ENCODE measurements around the gene HDAC10. TPM values are rescaled to one million over a fixed set of nuclear protein-coding genes. Genes with fewer than 3 reads are reported as not detected.
"Not testable (repeated sequence)": the region's sequence is repeated elsewhere in the genome, so short reads cannot be mapped to it uniquely, and the experiment has no call there.

The HDAC10 gene
- total RNA-seq, 2 experiments from 2014 or later = 46.1 to 47.6 TPM

GRCh38 chr22:50281384-50281760 lies 30.3 kb upstream of the HDAC10 start:
- DNase-seq = no peak
- POLR2A ChIA-PET = no interaction called here
- H3K9me3 Mint-ChIP-seq = no peaks in the 10 kb centered on the region
- H3K36me3 Mint-ChIP-seq = no peaks in the 10 kb centered on the region
- peaks cover 3% of the 10 kb centered on the region for H3K27me3 Mint-ChIP-seq
- H3K4me1 Mint-ChIP-seq (ENCODE audit: low read depth) = no peaks in the 10 kb centered on the region
- no peak overlapping the region for H3K27ac Mint-ChIP-seq
- CTCF ChIA-PET = no interaction called here
- H3K4me3 Mint-ChIP-seq = no peak overlapping the region
- intact Hi-C loops (cut with micrococcal nuclease) = no loop called here

- Mint-ChIP-seq H3K4me1 (ENCODE audit: low read depth) (no peaks in the 10 kb centered on the region), H3K9me3 (no peaks in the 10 kb centered on the region), H3K36me3 (no peaks in the 10 kb centered on the region), H3K4me3 (no peak overlapping the region), H3K27ac (no peak overlapping the region), H3K27me3 (peaks cover under 1% of the 10 kb centered on the region)
- POLR2A ChIA-PET = no interaction called here
- intact Hi-C loops (cut with micrococcal nuclease) = no loop called here
- CTCF ChIA-PET = no interaction called here
- DNase-seq = no peak
These were observed 29.8 kb upstream of the HDAC10 start for GRCh38 chr22:50280708-50281383.

GRCh38 chr22:50280022-50280707 lies 29.1 kb upstream of the HDAC10 start:
- intact Hi-C loops (cut with micrococcal nuclease) = no loop called here
- POLR2A ChIA-PET = no interaction called here
- H3K27me3 Mint-ChIP-seq = no peaks in the 10 kb centered on the region
- no peaks in the 10 kb centered on the region for H3K4me1 Mint-ChIP-seq (ENCODE audit: low read depth)
- CTCF ChIA-PET = interaction anchor here (0.6 kb wide), 1 partner anchor 48 kb away, joined by 3 read pairs; no protein-coding TSS in a partner anchor
- DNase-seq = no peak
- no peak overlapping the region for H3K27ac Mint-ChIP-seq
- H3K4me3 Mint-ChIP-seq = no peak overlapping the region
- no peaks in the 10 kb centered on the region for H3K36me3 Mint-ChIP-seq
- no peaks in the 10 kb centered on the region for H3K9me3 Mint-ChIP-seq

GRCh38 chr22:50278956-50279619 lies 28.0 kb upstream of the HDAC10 start:
- no peaks in the 10 kb centered on the region for H3K4me1 Mint-ChIP-seq (ENCODE audit: low read depth)
- H3K27ac Mint-ChIP-seq = no peak overlapping the region
- H3K36me3 Mint-ChIP-seq = no peaks in the 10 kb centered on the region
- intact Hi-C loops (cut with micrococcal nuclease) = loop anchor here (1.0 kb wide), 1 partner anchor 29 kb away; no protein-coding TSS in a partner anchor
- no peaks in the 10 kb centered on the region for H3K27me3 Mint-ChIP-seq
- ChIA-PET CTCF (no interaction called here), POLR2A (no interaction called here)
- DNase-seq = no peak
- no peak overlapping the region for H3K4me3 Mint-ChIP-seq
- H3K9me3 Mint-ChIP-seq = no peaks in the 10 kb centered on the region

- no peaks in the 10 kb centered on the region for H3K9me3 Mint-ChIP-seq
- no peak overlapping the region for H3K27ac Mint-ChIP-seq
- H3K27me3 Mint-ChIP-seq = no peaks in the 10 kb centered on the region
- no peaks in the 10 kb centered on the region for H3K36me3 Mint-ChIP-seq
- intact Hi-C loops (cut with micrococcal nuclease) = loop anchor here (1.0 kb wide), 1 partner anchor 30 kb away; no protein-coding TSS in a partner anchor
- H3K4me1 Mint-ChIP-seq (ENCODE audit: low read depth) = no peaks in the 10 kb centered on the region
- DNase-seq = no peak
- no peak overlapping the region for H3K4me3 Mint-ChIP-seq
- POLR2A ChIA-PET = no interaction called here
- CTCF ChIA-PET = no interaction called here
These were observed 27.4 kb upstream of the HDAC10 start for GRCh38 chr22:50278461-50278860.

- POLR2A ChIA-PET = no interaction called here
- H3K27me3 Mint-ChIP-seq = no peaks in the 10 kb centered on the region
- no peaks in the 10 kb centered on the region for H3K36me3 Mint-ChIP-seq
- no peak for DNase-seq
- intact Hi-C loops (cut with micrococcal nuclease) = loop anchor here (1.0 kb wide), 1 partner anchor 31 kb away; no protein-coding TSS in a partner anchor
- H3K27ac Mint-ChIP-seq = no peak overlapping the region
- CTCF ChIA-PET = interaction anchor here (1.4 to 3.3 kb wide), 2 partner anchors 16 to 51 kb away, joined by 5 to 14 read pairs; no protein-coding TSS in a partner anchor
- H3K4me1 Mint-ChIP-seq (ENCODE audit: low read depth) = no peaks in the 10 kb centered on the region
- H3K9me3 Mint-ChIP-seq = no peaks in the 10 kb centered on the region
- H3K4me3 Mint-ChIP-seq = no peak overlapping the region
These were observed 26.7 kb upstream of the HDAC10 start for GRCh38 chr22:50277761-50278160.

GRCh38 chr22:50276143-50276542 lies 25.1 kb upstream of the HDAC10 start:
- ChIA-PET POLR2A (no interaction called here), CTCF (interaction anchor here (0.6 to 3.3 kb wide), 25 partner anchors 12 to 345 kb away, joined by 3 to 14 read pairs (median 4); partner anchors contain the start of genes HDAC10, PLXNB2 and PPP6R2)
- no peaks in the 10 kb centered on the region for H3K36me3 Mint-ChIP-seq
- H3K27ac Mint-ChIP-seq = no peak overlapping the region
- intact Hi-C loops (cut with micrococcal nuclease) = loop anchor here (1.0 kb wide), 2 partner anchors 51 to 66 kb away; partner anchors contain the start of gene DENND6B
- H3K27me3 Mint-ChIP-seq = no peaks in the 10 kb centered on the region
- H3K4me1 Mint-ChIP-seq (ENCODE audit: low read depth) = no peaks in the 10 kb centered on the region
- H3K4me3 Mint-ChIP-seq = no peak overlapping the region
- no peaks in the 10 kb centered on the region for H3K9me3 Mint-ChIP-seq
- DNase-seq = peak; percentile 78

GRCh38 chr22:50275181-50276055 lies 24.4 kb upstream of the HDAC10 start:
- no peaks in the 10 kb centered on the region for H3K36me3 Mint-ChIP-seq
- POLR2A ChIA-PET = no interaction called here
- no peaks in the 10 kb centered on the region for H3K27me3 Mint-ChIP-seq
- H3K4me3 Mint-ChIP-seq = no peak overlapping the region
- H3K4me1 Mint-ChIP-seq (ENCODE audit: low read depth) = no peaks in the 10 kb centered on the region
- no peaks in the 10 kb centered on the region for H3K9me3 Mint-ChIP-seq
- intact Hi-C loops (cut with micrococcal nuclease) = loop anchor here (1.0 kb wide), 2 partner anchors 52 to 67 kb away; partner anchors contain the start of gene DENND6B
- CTCF ChIA-PET = interaction anchor here (1.0 to 3.3 kb wide), 7 partner anchors 12 to 58 kb away, joined by 3 to 14 read pairs (median 4); no protein-coding TSS in a partner anchor
- H3K27ac Mint-ChIP-seq = no peak overlapping the region
- no peak for DNase-seq

- ChIA-PET CTCF (interaction anchor here (3.3 kb wide), 1 partner anchor 54 kb away, joined by 14 read pairs; no protein-coding TSS in a partner anchor), POLR2A (no interaction called here)
- Mint-ChIP-seq H3K27ac (no peak overlapping the region), H3K4me3 (no peak overlapping the region), H3K4me1 (ENCODE audit: low read depth) (no peaks in the 10 kb centered on the region), H3K27me3 (no peaks in the 10 kb centered on the region), H3K36me3 (no peaks in the 10 kb centered on the region), H3K9me3 (no peaks in the 10 kb centered on the region)
- DNase-seq = no peak
- intact Hi-C loops (cut with micrococcal nuclease) = loop anchor here (5.0 kb wide), 1 partner anchor 348 kb away; no protein-coding TSS in a partner anchor
These were observed 23.7 kb upstream of the HDAC10 start for GRCh38 chr22:50274771-50275170.

- Mint-ChIP-seq H3K36me3 (no peaks in the 10 kb centered on the region), H3K27ac (no peak overlapping the region), H3K4me3 (no peak overlapping the region), H3K9me3 (no peaks in the 10 kb centered on the region), H3K4me1 (ENCODE audit: low read depth) (peaks cover 2% of the 10 kb centered on the region), H3K27me3 (no peaks in the 10 kb centered on the region)
- intact Hi-C loops (cut with micrococcal nuclease) = loop anchor here (5.0 kb wide), 1 partner anchor 348 kb away; no protein-coding TSS in a partner anchor
- ChIA-PET CTCF (interaction anchor here (1.0 to 1.1 kb wide), 2 partner anchors 346 to 384 kb away, joined by 3 read pairs; no protein-coding TSS in a partner anchor), POLR2A (no interaction called here)
- peak; percentile 65 for DNase-seq
These were observed 23.2 kb upstream of the HDAC10 start for GRCh38 chr22:50274311-50274710.

- H3K9me3 Mint-ChIP-seq; H3K4me3 Mint-ChIP-seq; H3K27ac Mint-ChIP-seq; H3K27me3 Mint-ChIP-seq; H3K4me1 Mint-ChIP-seq (ENCODE audit: low read depth); POLR2A ChIA-PET; H3K36me3 Mint-ChIP-seq; DNase-seq: not testable (repeated sequence)
- intact Hi-C loops (cut with micrococcal nuclease) = loop anchor here (5.0 kb wide), 1 partner anchor 349 kb away; no protein-coding TSS in a partner anchor
- CTCF ChIA-PET = interaction anchor here (1.0 to 2.0 kb wide), 4 partner anchors 23 to 384 kb away, joined by 3 to 13 read pairs (median 4); partner anchors contain the start of gene HDAC10
These were observed 22.7 kb upstream of the HDAC10 start for GRCh38 chr22:50273781-50274180.

Data from activated CD4-positive, alpha-beta memory T cell treated with anti-CD3 and anti-CD28 coated beads for 36 hours (primary cell).